Endothelial cell of umbilical vein (primary cell): ENCODE data around the gene HIVEP3. TPM values are rescaled to one million over a fixed set of nuclear protein-coding genes. Genes with fewer than 3 reads are reported as not detected.

Experiments used
- BruUV-seq: library from RNA; stranded (reverse); fragments of 400-500 nt; replicated peaks from 2 replicates; lab custom pipeline; 2021; lab: Mats Ljungman, UMichigan
- CTCF ChIA-PET: fragments of 300-600, 350-600 bp; sonication (Branson Sonifier 250); formaldehyde crosslinking; loops from one replicate; lab custom pipeline; 2021; ENCODE audit warnings: antibody characterized with exemption, inconsistent platforms; lab: Charles Lee
- POLR2A ChIA-PET: fragments of 300-600, 350-600 bp; sonication (Branson Sonifier 250); formaldehyde crosslinking; loops from one replicate; lab custom pipeline; 2021; ENCODE audit warnings: antibody characterized with exemption, inconsistent platforms; lab: Charles Lee
- DNase-seq: peaks from one replicate; pipeline ENCODE4 v3.0.0-alpha.2; 2011; ENCODE audit warnings: low read depth, low spot score
- FAIRE-seq: peaks from 2 replicates; lab custom pipeline; 2011; peaks lifted over from hg19 to GRCh38; lab: Jason Lieb, UNC
- H2AFZ ChIP-seq: 2 replicates; pipeline ENCODE4 v1.6.0; 2012; ENCODE audit warnings: low read depth, low read length, control low read depth, inconsistent platforms
- H3K27ac ChIP-seq: 2 replicates; pipeline ENCODE4 v1.5.1; 2011; ENCODE audit warnings: low read depth, mild to moderate bottlenecking, control low read depth, low read length, moderate library complexity; ENCODE audit not compliant: insufficient read depth
- H3K27me3 ChIP-seq, 2 experiments: 2 replicates each; pipeline versions ENCODE4 v1.6.0 to v1.6.1; 2011; ENCODE audit warnings: low read length in 2 of 2, mixed read lengths in 1 of 2; ENCODE audit not compliant: control insufficient read depth in 2 of 2, insufficient read depth in 2 of 2
- H3K36me3 ChIP-seq, 2 experiments: 2 replicates in 1 of 2; 3 replicates in 1 of 2; pipeline ENCODE4 v1.5.1; 2011; ENCODE audit warnings: low read length in 2 of 2, mild to moderate bottlenecking in 1 of 2, moderate library complexity in 1 of 2; ENCODE audit not compliant: control insufficient read depth in 2 of 2, insufficient read depth in 2 of 2; ENCODE audit errors: extremely low read depth in 1 of 2
- H3K4me1 ChIP-seq: 3 replicates; pipeline ENCODE4 v1.5.1; 2011; ENCODE audit warnings: mild to moderate bottlenecking, low read length; ENCODE audit not compliant: control insufficient read depth, insufficient read depth; ENCODE audit errors: extremely low read depth
- H3K4me2 ChIP-seq: 2 replicates; pipeline ENCODE4 v1.6.1; 2011; ENCODE audit warnings: low read length, control low read depth, mixed read lengths; ENCODE audit not compliant: insufficient read depth
- H3K4me3 ChIP-seq, 3 experiments: fragments of 200-600 bp in 1 of 3; sonication (generic), shearing (Covaris generic) in 1 of 3; replicated peaks in 1 of 3; 2 replicates each; pipeline ENCODE4 v1.5.1; 2011 to 2016; ENCODE audit warnings: control low read depth in 3 of 3, low read length in 3 of 3, mild to moderate bottlenecking in 2 of 3, inconsistent platforms in 1 of 3, low read depth in 1 of 3, moderate library complexity in 1 of 3; ENCODE audit not compliant: insufficient read depth in 1 of 3
- H3K79me2 ChIP-seq: 2 replicates; pipeline ENCODE4 v1.6.0; 2012; ENCODE audit warnings: low read length, inconsistent platforms; ENCODE audit not compliant: control insufficient read depth, insufficient read depth
- H3K9ac ChIP-seq: replicated peaks from 2 replicates; pipeline ENCODE3; 2011; ENCODE audit warnings: low read length, control low read depth; ENCODE audit not compliant: insufficient read depth; ENCODE audit errors: extremely low read depth
- H3K9me1 ChIP-seq: replicated peaks from 3 replicates; pipeline ENCODE4 v1.6.0; 2011; ENCODE audit warnings: mild to moderate bottlenecking, low read length; ENCODE audit not compliant: control insufficient read depth, insufficient read depth; ENCODE audit errors: extremely low read depth
- H3K9me3 ChIP-seq: replicated peaks from 2 replicates; pipeline ENCODE4 v1.5.1; 2012; ENCODE audit warnings: low read length, inconsistent platforms; ENCODE audit not compliant: control insufficient read depth, insufficient read depth
- H4K20me1 ChIP-seq: replicated peaks from 2 replicates; pipeline ENCODE3; 2011; ENCODE audit warnings: mild to moderate bottlenecking, low read length; ENCODE audit not compliant: control insufficient read depth, insufficient read depth; ENCODE audit errors: extremely low read depth
- CTCF ChIP-seq, 2 donors: IDR thresholded peaks; 1 replicate in 1 of 2; 2 replicates in 1 of 2; pipeline ENCODE4 v1.5.1; 2011; ENCODE audit warnings: low read length in 2 of 2, mild to moderate bottlenecking in 2 of 2, moderate library complexity in 2 of 2, control low read depth in 1 of 2, inconsistent platforms in 1 of 2, low read depth in 1 of 2; ENCODE audit not compliant: insufficient read depth in 1 of 2; ENCODE audit errors: extremely low read depth in 1 of 2
- EZH2 ChIP-seq: IDR thresholded peaks from 2 replicates; pipeline ENCODE4 v1.6.1; 2012; ENCODE audit warnings: borderline replicate concordance, low read depth, mild to moderate bottlenecking, moderate library complexity, low read length, inconsistent platforms; ENCODE audit not compliant: severe bottlenecking
- FOS ChIP-seq: IDR thresholded peaks from 2 replicates; pipeline ENCODE4 v1.6.1; 2011; ENCODE audit warnings: mild to moderate bottlenecking, low read length, moderate library complexity, borderline replicate concordance; ENCODE audit not compliant: insufficient read depth
- GATA2 ChIP-seq: IDR thresholded peaks from 2 replicates; pipeline ENCODE4 v1.7.0; 2011; ENCODE audit warnings: low read depth, mild to moderate bottlenecking, moderate library complexity, mixed read lengths, low read length; ENCODE audit not compliant: insufficient read length, insufficient read depth
- JUN ChIP-seq: IDR thresholded peaks from 2 replicates; pipeline ENCODE4 v1.6.1; 2011; ENCODE audit warnings: borderline replicate concordance, low read depth; ENCODE audit not compliant: insufficient read length, insufficient read depth
- MAX ChIP-seq: IDR thresholded peaks from 2 replicates; pipeline ENCODE4 v1.6.1; 2011; ENCODE audit not compliant: insufficient read depth, insufficient read length
- MYC ChIP-seq: IDR thresholded peaks from one replicate; pipeline ENCODE4 v1.6.1; 2011; ENCODE audit warnings: mild to moderate bottlenecking, low read depth, low read length
- POLR2A ChIP-seq: IDR thresholded peaks from 2 replicates; pipeline ENCODE4 v1.6.1; 2012; ENCODE audit warnings: low read depth, mild to moderate bottlenecking, control low read depth, low read length
- POLR2AphosphoS5 ChIP-seq: IDR thresholded peaks from 2 replicates; pipeline ENCODE4 v1.6.1; 2012; ENCODE audit warnings: low read depth, mild to moderate bottlenecking, control low read depth, low read length, moderate library complexity; ENCODE audit not compliant: insufficient read depth
- dilution Hi-C: fragments of 300-500 bp; cut with MboI; formaldehyde crosslinking; loops from one replicate; pipeline ENCODE4 v1.15.0; 2019; ENCODE audit warnings: low sequenced_read_pairs; ENCODE audit not compliant: extremely low pct_ligation_motif_present
- intact Hi-C: fragments of 100-400 bp; cut with micrococcal nuclease; formaldehyde crosslinking; loops from one replicate; pipeline ENCODE4 v1.10.0; 2022
- polyA plus RNA-seq, 4 experiments: library from polyadenylated mRNA; depleted of rRNA in 3 of 4; stranded (reverse) in 3 of 4; unstranded in 1 of 4; fragments of >200 nt; gene quantifications; 2 replicates each; pipeline versions ENCODE4 v1.2.1 to v1.2.3, GENCODE V29; 2011 to 2012; ENCODE audit warnings: missing spikeins in 1 of 4
- total RNA-seq: library from RNA; stranded (reverse); gene quantifications from 2 replicates; pipeline ENCODE4 v1.2.3, GENCODE V29; 2021

HIVEP3 gene
- total and polyA plus RNA-seq, 2 donors (not counting 3 experiments of a cell fraction or from before 2014, with no cell fraction given) = 3.4 to 4.0 TPM

DNA sequence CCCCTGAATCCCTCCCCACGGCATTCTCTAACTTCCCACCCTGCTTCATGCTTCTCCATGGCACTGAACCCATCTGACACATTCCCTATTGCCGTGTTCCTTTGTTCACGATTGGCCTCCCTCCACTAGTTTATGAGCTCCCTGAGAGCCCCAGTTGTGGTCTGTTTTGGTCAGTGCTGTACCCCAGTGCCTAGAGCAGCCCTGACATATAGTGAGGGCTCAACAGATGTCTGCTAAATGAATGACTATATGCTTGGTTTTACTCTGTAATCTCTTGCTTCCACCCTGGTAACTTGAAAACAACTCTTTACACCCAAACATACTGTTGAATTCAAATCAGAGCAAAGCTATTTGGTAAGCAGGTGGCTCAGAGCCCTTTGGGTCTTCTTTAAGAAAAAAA is 263.1 kb downstream of the HIVEP3 start:
- no peaks in the 10 kb centered on the region for H3K9me3 ChIP-seq
- DNase-seq = no peak
- ChIA-PET POLR2A (no interaction called here), CTCF (no interaction called here)
- no peaks in the 10 kb centered on the region for H3K79me2 ChIP-seq
- H4K20me1 ChIP-seq = no peaks in the 10 kb centered on the region
- H3K4me1 ChIP-seq = no peaks in the 10 kb centered on the region
- H3K9ac ChIP-seq = no peak overlapping the region
- H3K27ac ChIP-seq = no peak overlapping the region
- H3K36me3 ChIP-seq = no peaks in the 10 kb centered on the region
- dilution Hi-C loops (no loop called here), intact Hi-C loops (loop anchor here (10.0 kb wide), 1 partner anchor 249 kb away; no protein-coding TSS in a partner anchor)
- no peak overlapping the region for H2AFZ ChIP-seq
- no peak for FAIRE-seq
- peaks cover 0 to 2% of the 10 kb centered on the region in 2 experiments for H3K27me3 ChIP-seq
- BruUV-seq = no TSS peak
- no peak for TF ChIP-seq MAX
- no peak for TF ChIP-seq JUN
- no peak overlapping the region for H3K4me2 ChIP-seq
- no peak overlapping the region for H3K4me3 ChIP-seq
- H3K9me1 ChIP-seq = no peaks in the 10 kb centered on the region

- H3K9me1 ChIP-seq = no peaks in the 10 kb centered on the region
- H4K20me1 ChIP-seq = no peaks in the 10 kb centered on the region
- H2AFZ ChIP-seq = no peak overlapping the region
- intact Hi-C loops = loop anchor here (10.0 kb wide), 1 partner anchor 251 kb away; no protein-coding TSS in a partner anchor
- CTCF ChIA-PET = interaction anchor here (0.6 to 1.1 kb wide), 3 partner anchors 9 to 142 kb away, joined by 3 to 5 read pairs (median 3); no protein-coding TSS in a partner anchor
- DNase-seq = no peak
- H3K79me2 ChIP-seq = no peaks in the 10 kb centered on the region
- no peaks in the 10 kb centered on the region for H3K27me3 ChIP-seq
- no peak overlapping the region for H3K4me3 ChIP-seq
- no peak overlapping the region for H3K9ac ChIP-seq
- POLR2A ChIA-PET = no interaction called here
- no peak for FAIRE-seq
- BruUV-seq = no TSS peak
- peaks cover 10% of the 10 kb centered on the region for H3K4me1 ChIP-seq
- no peaks in the 10 kb centered on the region for H3K9me3 ChIP-seq
- H3K27ac ChIP-seq = no peak overlapping the region
- no peak overlapping the region for H3K4me2 ChIP-seq
- dilution Hi-C loops = no loop called here
- TF ChIP-seq FOS (no peak), POLR2A (no peak), MYC (no peak), POLR2AphosphoS5 (no peak), MAX (no peak), CTCF (IDR thresholded peaks at IDR 0.05; ENCODE audit: extremely low read depth in 1 of 2, insufficient read depth in 1 of 2, low read depth in 1 of 2, low read length in 2 of 2) (no peak), JUN (no peak), EZH2 (no peak), GATA2 (no peak)
- no peaks in the 10 kb centered on the region for H3K36me3 ChIP-seq
These were observed 265.1 kb downstream of the HIVEP3 start for GRCh38 chr1:41653574-41653973.
